IMR-90 (cell line): ENCODE results near the gene TM2D3. TPM values are rescaled to one million over a fixed set of nuclear protein-coding genes. Genes with fewer than 3 reads are reported as not detected.
A peak's percentile ranks its signal among the peaks of the same experiment; 100 is the strongest.

ENCODE experiments used
- ATAC-seq: fragments of 200-7000 bp; cut with Tn5 transposase; 2 replicates; pipeline ENCODE4 v1.9.1; 2020; ENCODE audit warnings: low read depth, mild to moderate bottlenecking, moderate library complexity
- BruUV-seq: library from RNA; stranded (reverse); fragments of 400-500 nt; replicated peaks from 2 replicates; lab custom pipeline; 2021; lab: Mats Ljungman, UMichigan
- CTCF ChIA-PET: fragments of 300-600 bp; formaldehyde crosslinking; extraction: SDS; loops from one replicate; lab custom pipeline; 2021; ENCODE audit warnings: antibody characterized with exemption; lab: Yijun Ruan, JAX
- POLR2A ChIA-PET: fragments of 300-600 bp; sonication (Branson Sonifier 250); formaldehyde crosslinking; loops from one replicate; lab custom pipeline; 2022; ENCODE audit warnings: antibody characterized with exemption; ENCODE audit not compliant: unreplicated experiment; lab: Charles Lee
- DNase-seq: peaks from one replicate; pipeline ENCODE4 v3.0.0; 2013
- H2AFZ ChIP-seq: replicated peaks from 2 replicates; pipeline ENCODE3; 2013; ENCODE audit warnings: low read length, mild to moderate bottlenecking; ENCODE audit not compliant: poor library complexity
- H2AK5ac ChIP-seq: 2 replicates; pipeline ENCODE4 v1.6.1; 2013; ENCODE audit warnings: low read depth, low read length, inconsistent platforms
- H2AK9ac ChIP-seq: replicated peaks from 2 replicates; pipeline ENCODE3; 2013; ENCODE audit warnings: mild to moderate bottlenecking, low read depth, low read length, moderate library complexity; ENCODE audit not compliant: poor library complexity
- H2BK120ac ChIP-seq: 2 replicates; pipeline ENCODE4 v1.6.1; 2013; ENCODE audit warnings: low read depth, low read length, inconsistent platforms
- H2BK15ac ChIP-seq: 3 replicates; pipeline ENCODE4 v1.6.1; 2013; ENCODE audit warnings: low read depth, low read length, inconsistent platforms
- H2BK20ac ChIP-seq: 2 replicates; pipeline ENCODE4 v1.6.1; 2013; ENCODE audit warnings: low read depth, mild to moderate bottlenecking, inconsistent platforms, low read length, moderate library complexity
- H2BK5ac ChIP-seq: 2 replicates; pipeline ENCODE4 v1.6.1; 2013; ENCODE audit warnings: mild to moderate bottlenecking, low read depth, low read length, inconsistent platforms; ENCODE audit not compliant: poor library complexity, severe bottlenecking
- H3K14ac ChIP-seq: replicated peaks from 2 replicates; pipeline ENCODE4 v1.6.1; 2013; ENCODE audit warnings: low read depth, low read length, inconsistent platforms
- H3K18ac ChIP-seq: 2 replicates; pipeline ENCODE4 v1.6.1; 2013; ENCODE audit warnings: low read depth, low read length, control low read depth
- H3K23ac ChIP-seq: 2 replicates; pipeline ENCODE4 v1.6.1; 2013; ENCODE audit warnings: low read depth, low read length, inconsistent platforms
- H3K27ac ChIP-seq: 2 replicates; pipeline ENCODE4 v1.5.1; 2013; ENCODE audit warnings: mild to moderate bottlenecking, control low read depth, low read length; ENCODE audit not compliant: insufficient read depth
- H3K27me3 ChIP-seq: 2 replicates; pipeline ENCODE4 v1.6.1; 2013; ENCODE audit warnings: low read length; ENCODE audit not compliant: control insufficient read depth, insufficient read depth
- H3K36me3 ChIP-seq: 2 replicates; pipeline ENCODE4 v1.6.1; 2013; ENCODE audit warnings: low read length, mixed read lengths; ENCODE audit not compliant: control insufficient read depth, insufficient read depth
- H3K4ac ChIP-seq: 2 replicates; pipeline ENCODE4 v1.6.1; 2013; ENCODE audit warnings: low read depth, low read length, inconsistent platforms
- H3K4me1 ChIP-seq: 2 replicates; pipeline ENCODE4 v1.6.1; 2013; ENCODE audit warnings: low read length, mixed read lengths; ENCODE audit not compliant: control insufficient read depth, insufficient read depth
- H3K4me2 ChIP-seq: 2 replicates; pipeline ENCODE4 v1.6.1; 2013; ENCODE audit warnings: low read depth, mild to moderate bottlenecking, control low read depth, low read length, moderate library complexity
- H3K4me3 ChIP-seq: 2 replicates; pipeline ENCODE4 v1.5.1; 2013; ENCODE audit warnings: low read depth, mild to moderate bottlenecking, control low read depth, low read length, moderate library complexity; ENCODE audit not compliant: insufficient read depth
- H3K56ac ChIP-seq: 2 replicates; pipeline ENCODE4 v1.6.1; 2013; ENCODE audit warnings: low read length, inconsistent platforms; ENCODE audit not compliant: insufficient read depth; ENCODE audit errors: extremely low read depth
- H3K79me1 ChIP-seq, 2 experiments: 2 replicates each; pipeline ENCODE4 v1.6.1; 2013; ENCODE audit warnings: low read length in 2 of 2, inconsistent platforms in 1 of 2, low read depth in 1 of 2
- H3K9ac ChIP-seq: 2 replicates; pipeline ENCODE4 v1.6.1; 2013; ENCODE audit warnings: low read depth, low read length, control low read depth
- H3K9me1 ChIP-seq: 2 replicates; pipeline ENCODE4 v1.6.1; 2013; ENCODE audit warnings: low read length, inconsistent platforms; ENCODE audit not compliant: insufficient read depth
- H3K9me3 ChIP-seq: 2 replicates; pipeline ENCODE4 v1.6.1; 2013; ENCODE audit warnings: low read length; ENCODE audit not compliant: control insufficient read depth, insufficient read depth
- H4K20me1 ChIP-seq: 2 replicates; pipeline ENCODE4 v1.6.1; 2013; ENCODE audit warnings: low read length, inconsistent platforms; ENCODE audit not compliant: insufficient read depth
- H4K5ac ChIP-seq: 2 replicates; pipeline ENCODE4 v1.6.1; 2013; ENCODE audit warnings: mild to moderate bottlenecking, low read depth, low read length, control low read depth
- H4K8ac ChIP-seq, 2 experiments: 2 replicates each; pipeline ENCODE4 v1.6.1; 2013; ENCODE audit warnings: low read depth in 2 of 2, low read length in 2 of 2, control low read depth in 1 of 2, inconsistent platforms in 1 of 2
- H4K91ac ChIP-seq: 2 replicates; pipeline ENCODE4 v1.6.1; 2013; ENCODE audit warnings: low read depth, low read length, inconsistent platforms; ENCODE audit not compliant: insufficient read depth
- BHLHE40 ChIP-seq: fragments of 150-350 bp; IDR thresholded peaks from 2 replicates; pipeline ENCODE4 v1.6.1; 2016; ENCODE audit warnings: mild to moderate bottlenecking, low read depth, low read length
- MAZ ChIP-seq: IDR thresholded peaks from 2 replicates; pipeline ENCODE4 v1.6.1; 2012; ENCODE audit warnings: low read depth, mild to moderate bottlenecking, low read length, improper control_type of control experiment, moderate library complexity, borderline replicate concordance
- RAD21 ChIP-seq: IDR thresholded peaks from 2 replicates; pipeline ENCODE4 v1.6.1; 2012; ENCODE audit warnings: low read length, improper control_type of control experiment
- WGBS, 2 experiments: methylation state at CpG; one replicate each; pipeline versions ENCODE4 v1.1.5 to v1.1.7; 2013; ENCODE audit warnings: missing lambda C conversion rate in 2 of 2; ENCODE audit not compliant: insufficient read length in 1 of 2; ENCODE audit errors: extremely low coverage in 2 of 2; 5-methylcytosine and 5-hydroxymethylcytosine counted together
- dilution Hi-C: fragments of 300-500 bp; cut with HindIII; formaldehyde crosslinking; loops from one replicate; pipeline ENCODE4 v1.14.3; 2018; ENCODE audit warnings: low sequenced_read_pairs; ENCODE audit not compliant: unreplicated experiment
- in situ Hi-C: fragments of 300-500 bp; cut with MboI; formaldehyde crosslinking; loops from 3 replicates; pipeline ENCODE4 v1.14.3; 2019; ENCODE audit warnings: low sequenced_read_pairs, inconsistent platforms, mixed read lengths
- intact Hi-C: fragments of 100-400 bp; cut with micrococcal nuclease; formaldehyde crosslinking; loops from 2 replicates; pipeline ENCODE4 v1.10.0; 2022
- polyA plus RNA-seq, 3 experiments: library from polyadenylated mRNA; depleted of rRNA; stranded (reverse); fragments of >200 nt; gene quantifications; 2 replicates each; pipeline ENCODE4 v1.2.3, GENCODE V29; 2012; ENCODE audit warnings: low replicate concordance in 1 of 3
- total RNA-seq: library from RNA; depleted of rRNA; stranded (reverse); fragments of >200 nt; gene quantifications from 2 replicates; pipeline ENCODE4 v1.2.3, GENCODE V29; 2012
- TF ChIP-seq, protein P1 (sequence below): fragments of 150-350 bp; IDR thresholded peaks from 2 replicates; pipeline ENCODE4 v1.6.1; 2017; ENCODE audit warnings: mild to moderate bottlenecking, antibody characterized with exemption, low read length, low read depth

The TM2D3 gene
- total and polyA plus RNA-seq, 2 of the 4 experiments (the other 2 are of a cell fraction) = 27.4 to 34.5 TPM

DNA sequence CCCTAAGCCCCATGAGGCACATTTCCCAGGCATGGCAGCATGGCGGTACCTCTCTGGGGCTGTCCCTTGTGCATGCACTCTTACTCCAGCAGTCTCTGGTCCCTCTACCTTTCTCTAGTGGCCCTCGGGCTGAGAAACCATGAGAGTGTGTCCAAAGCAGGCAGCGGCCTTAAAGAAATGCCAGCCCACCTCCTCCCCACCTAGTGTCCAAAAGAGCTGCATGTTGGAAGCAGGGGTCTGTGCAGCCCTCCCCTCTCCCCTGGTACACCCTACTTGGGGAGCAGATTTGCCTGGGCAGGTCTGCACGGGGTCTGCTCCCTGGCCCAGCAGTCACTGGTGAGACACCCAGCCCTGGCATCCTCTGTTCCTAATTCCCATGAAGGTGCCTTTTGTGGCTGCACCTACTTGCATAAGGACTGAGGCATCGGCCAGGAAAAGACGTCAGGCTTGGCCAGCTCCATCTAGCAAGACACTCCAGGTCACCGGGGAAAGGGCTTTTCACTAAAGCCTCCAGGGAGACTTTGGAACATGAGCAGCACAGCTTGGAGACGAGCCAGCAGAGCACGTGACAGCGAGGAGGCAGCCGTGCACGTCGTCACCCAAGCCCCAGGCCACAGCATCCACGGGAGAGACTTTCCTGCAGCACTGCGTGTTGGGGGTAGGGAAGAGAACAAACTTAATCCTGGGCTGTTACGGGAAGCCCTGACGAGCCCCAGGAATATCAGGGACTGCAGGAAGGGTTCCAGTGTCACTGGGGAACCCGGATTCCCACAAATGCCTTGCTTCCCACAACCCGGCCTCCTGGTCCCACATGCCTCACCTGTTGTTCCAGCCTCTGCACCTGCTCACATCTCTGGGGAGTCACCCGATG, 38.8 kb downstream of the TM2D3 start:
- H3K4me2 ChIP-seq = no peak overlapping the region
- BruUV-seq = no TSS peak
- H4K5ac ChIP-seq = no peak overlapping the region
- ChIA-PET POLR2A (no interaction called here), CTCF (no interaction called here)
- H3K27me3 ChIP-seq = peaks cover 4% of the 10 kb centered on the region; the same call in 1 of the 2 replicates
- no peak overlapping the region for H2BK15ac ChIP-seq
- TF ChIP-seq RAD21 = no peak
- no peak for TF ChIP-seq MAZ
- TF ChIP-seq, protein P1, sequence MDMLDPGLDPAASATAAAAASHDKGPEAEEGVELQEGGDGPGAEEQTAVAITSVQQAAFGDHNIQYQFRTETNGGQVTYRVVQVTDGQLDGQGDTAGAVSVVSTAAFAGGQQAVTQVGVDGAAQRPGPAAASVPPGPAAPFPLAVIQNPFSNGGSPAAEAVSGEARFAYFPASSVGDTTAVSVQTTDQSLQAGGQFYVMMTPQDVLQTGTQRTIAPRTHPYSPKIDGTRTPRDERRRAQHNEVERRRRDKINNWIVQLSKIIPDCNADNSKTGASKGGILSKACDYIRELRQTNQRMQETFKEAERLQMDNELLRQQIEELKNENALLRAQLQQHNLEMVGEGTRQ = peak; percentile 71
- peak; percentile 30; the same call in 1 of the 2 replicates for TF ChIP-seq BHLHE40
- 0 out of 2 replicates have a peak, but pooled peaks cover 2% of the 10 kb centered on the region for H3K9me1 ChIP-seq
- no peak overlapping the region for H3K4me3 ChIP-seq
- dilution Hi-C loops (no loop called here), in situ Hi-C loops (no loop called here), intact Hi-C loops (no loop called here)
- peak; percentile 31 for DNase-seq
- no peak overlapping the region for H2AFZ ChIP-seq
- no peak overlapping the region for H2BK5ac ChIP-seq
- no peak for ATAC-seq
- no peak overlapping the region for H2BK120ac ChIP-seq
- H3K79me1 ChIP-seq = no peaks in the 10 kb centered on the region
- H3K36me3 ChIP-seq = no peaks in the 10 kb centered on the region
- no peak overlapping the region for H2AK9ac ChIP-seq
- H4K91ac ChIP-seq = no peak overlapping the region
- no peak overlapping the region for H3K9ac ChIP-seq
- H3K4ac ChIP-seq = no peak overlapping the region
- H4K8ac ChIP-seq = no peak overlapping the region
- H3K9me3 ChIP-seq = no peaks in the 10 kb centered on the region
- H4K20me1 ChIP-seq = no peaks in the 10 kb centered on the region
- H3K4me1 ChIP-seq = peaks cover under 1% of the 10 kb centered on the region
- no peak overlapping the region for H3K14ac ChIP-seq
- H2AK5ac ChIP-seq = no peak overlapping the region
- H3K27ac ChIP-seq = no peak overlapping the region
- 46% methylated on average over 10 of the region's 20 CpGs; no CpG with 5 or more reads in 1 of the 2 experiments for WGBS, 2 experiments
- H3K18ac ChIP-seq = no peak overlapping the region
- H3K56ac ChIP-seq = no peak overlapping the region
- no peak overlapping the region for H3K23ac ChIP-seq
- H2BK20ac ChIP-seq = no peak overlapping the region
